ENCODE results near the gene TMF1. TPM values are rescaled to one million over a fixed set of nuclear protein-coding genes. Genes with fewer than 3 reads are reported as not detected.
A peak's percentile ranks its signal among the peaks of the same experiment; 100 is the strongest.

TMF1 gene
- total and polyA plus RNA-seq, 2 experiments from 2014 or later: 27.0 to 41.4 TPM

DNA sequence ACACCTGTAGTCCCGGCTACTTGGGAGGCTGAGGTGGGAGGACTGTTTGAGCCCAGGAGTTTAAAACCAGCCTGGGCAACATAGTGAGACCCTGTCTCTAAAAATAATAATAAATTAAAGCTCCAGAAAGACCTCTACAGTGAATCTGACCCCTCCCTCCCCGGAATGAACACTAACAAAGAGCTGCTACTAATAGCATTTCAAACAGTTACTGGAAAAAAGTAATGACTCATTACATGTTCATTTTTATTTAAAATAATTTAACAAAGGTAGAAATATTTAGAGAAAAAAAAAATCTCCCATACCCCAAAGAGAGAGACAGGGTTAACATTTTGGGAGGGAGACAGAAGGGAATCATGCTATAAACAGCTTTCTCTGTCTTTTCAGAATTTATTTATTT, 30.2 kb upstream of the TMF1 start:
- Histone ChIP-seq H3F3A (ENCODE audit: insufficient read depth) (peaks cover 46% of the 10 kb centered on the region), H3K36me3 (ENCODE audit: low read depth) (no peaks in the 10 kb centered on the region), H3K9ac (peak overlapping the region; percentile 36), H3K27me3 (replicated peaks; ENCODE audit: insufficient read depth) (no peaks in the 10 kb centered on the region), H3K4me1 (ENCODE audit: insufficient read depth) (peaks cover 48% of the 10 kb centered on the region), H3K4me2 (ENCODE audit: unreplicated experiment) (peak overlapping the region; percentile 98), H3K4me3 (peak overlapping the region; percentile 34), H3K79me2 (ENCODE audit: insufficient read depth) (peaks cover 47% of the 10 kb centered on the region), H4K20me1 (ENCODE audit: insufficient read depth) (no peaks in the 10 kb centered on the region), H3K9me3 (ENCODE audit: low read depth) (no peaks in the 10 kb centered on the region), H2AFZ (no peak overlapping the region), H3K9me2 (ENCODE audit: insufficient read depth) (no peaks in the 10 kb centered on the region), H3K27ac (peak overlapping the region; percentile 98)
- TF ChIP-seq EZH2 (IDR thresholded peaks at IDR 0.05; ENCODE audit: insufficient read depth, poor library complexity, severe bottlenecking) (no peak), EZH2phosphoT487 (IDR thresholded peaks at IDR 0.05; ENCODE audit: insufficient read depth, low read depth) (no peak)
- DNase-seq: peak; percentile 30
- in situ Hi-C loops (cut with MboI): no loop called here
- WGBS, 2 experiments (ENCODE audit: low coverage in 1 of 2, low lambda C conversion rate in 2 of 2, missing lambda C conversion rate in 2 of 2): 40 to 57% methylated on average over 2 of the region's 2 CpGs

DNA sequence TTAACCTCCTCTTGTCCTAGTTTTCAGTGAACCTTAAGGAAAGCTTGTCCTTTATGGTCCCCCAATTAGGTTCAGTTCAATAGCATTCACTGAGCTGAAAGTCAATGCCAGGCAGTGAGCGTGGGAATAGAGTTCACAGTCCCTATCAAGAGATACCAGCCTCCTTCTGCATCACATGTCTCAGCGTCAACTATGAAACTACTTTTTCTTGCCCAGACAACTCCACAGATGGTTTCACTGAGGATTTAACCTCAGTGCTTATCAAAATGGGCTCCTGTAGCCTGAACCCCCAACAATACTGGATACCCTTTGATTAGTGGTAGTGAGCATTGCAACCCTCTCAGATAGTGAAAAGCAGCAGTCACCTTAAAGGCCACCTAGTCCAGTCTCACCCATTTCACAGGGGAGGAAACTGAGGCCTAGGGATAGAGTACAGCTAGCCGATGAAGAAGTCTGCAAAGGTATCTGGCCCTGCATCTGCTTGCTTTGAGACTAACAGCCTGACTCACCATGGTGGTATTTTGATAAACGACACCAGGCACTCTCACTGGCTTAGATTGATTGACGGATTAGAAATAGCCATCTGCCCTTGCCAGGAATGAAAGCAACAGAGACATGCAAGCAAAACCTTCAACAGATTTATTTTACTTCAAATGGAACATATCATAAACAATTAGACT, 29.6 kb upstream of the TMF1 start:
- H3K4me2 ChIP-seq (ENCODE audit: unreplicated experiment): peak overlapping the region; percentile 98
- H3K9me3 ChIP-seq (ENCODE audit: low read depth): no peaks in the 10 kb centered on the region
- H3K36me3 ChIP-seq (ENCODE audit: low read depth): no peaks in the 10 kb centered on the region
- H4K20me1 ChIP-seq (ENCODE audit: insufficient read depth): no peaks in the 10 kb centered on the region
- H3K79me2 ChIP-seq (ENCODE audit: insufficient read depth): peaks cover 48% of the 10 kb centered on the region
- in situ Hi-C loops (cut with MboI): no loop called here
- no peak for DNase-seq
- peaks cover 40% of the 10 kb centered on the region for H3F3A ChIP-seq (ENCODE audit: insufficient read depth)
- WGBS, 2 experiments (ENCODE audit: low coverage in 1 of 2, low lambda C conversion rate in 2 of 2, missing lambda C conversion rate in 2 of 2): 51% methylated on average over 5 of the region's 5 CpGs
- no peak for TF ChIP-seq EZH2phosphoT487 (IDR thresholded peaks at IDR 0.05; ENCODE audit: insufficient read depth, low read depth)
- no peak for TF ChIP-seq EZH2 (IDR thresholded peaks at IDR 0.05; ENCODE audit: insufficient read depth, poor library complexity, severe bottlenecking)
- no peak overlapping the region for H2AFZ ChIP-seq
- H3K27ac ChIP-seq: no peak overlapping the region; the same call in 1 of the 2 replicates
- H3K27me3 ChIP-seq (replicated peaks; ENCODE audit: insufficient read depth): no peaks in the 10 kb centered on the region
- no peaks in the 10 kb centered on the region for H3K9me2 ChIP-seq (ENCODE audit: insufficient read depth)
- H3K4me1 ChIP-seq (ENCODE audit: insufficient read depth): peaks cover 41% of the 10 kb centered on the region
- H3K9ac ChIP-seq: no peak overlapping the region
- H3K4me3 ChIP-seq: no peak overlapping the region

- peak within 1 kb of the TSS; percentile 57 for H2AFZ ChIP-seq
- peak; percentile 96 for DNase-seq
- no peaks in the 10 kb centered on the region for H3K27me3 ChIP-seq (replicated peaks; ENCODE audit: insufficient read depth)
- H3K9me3 ChIP-seq (ENCODE audit: low read depth): no peaks in the 10 kb centered on the region
- in situ Hi-C loops (cut with MboI): no loop called here
- peak within 1 kb of the TSS; percentile 85 for H3K4me3 ChIP-seq
- H4K20me1 ChIP-seq (ENCODE audit: insufficient read depth): no peaks in the 10 kb centered on the region
- H3K79me2 ChIP-seq (ENCODE audit: insufficient read depth): peaks cover 55% of the 10 kb centered on the region
- no peaks in the 10 kb centered on the region for H3K9me2 ChIP-seq (ENCODE audit: insufficient read depth)
- H3K9ac ChIP-seq: peak within 1 kb of the TSS; percentile 89
- peak within 1 kb of the TSS; percentile 90 for H3K4me2 ChIP-seq (ENCODE audit: unreplicated experiment)
- TF ChIP-seq EZH2 (IDR thresholded peaks at IDR 0.05; ENCODE audit: insufficient read depth, poor library complexity, severe bottlenecking) (no peak), EZH2phosphoT487 (IDR thresholded peaks at IDR 0.05; ENCODE audit: insufficient read depth, low read depth) (no peak)
- no peaks in the 10 kb centered on the region for H3K36me3 ChIP-seq (ENCODE audit: low read depth)
- peaks cover 28% of the 10 kb centered on the region for H3F3A ChIP-seq (ENCODE audit: insufficient read depth)
- H3K4me1 ChIP-seq (ENCODE audit: insufficient read depth): peaks cover 39% of the 10 kb centered on the region
- peak within 1 kb of the TSS; percentile 15; the same call in 1 of the 2 replicates for H3K27ac ChIP-seq
- WGBS, 2 experiments (ENCODE audit: low coverage in 1 of 2, low lambda C conversion rate in 2 of 2, missing lambda C conversion rate in 2 of 2): 3 to 13% methylated on average over 8 to 36 of the region's 37 CpGs
Observed at GRCh38 chr3:69080233-69080920, 28.2 kb upstream of the TMF1 start, which contains the start of gene UBA3. Gene UBA3 (minus strand): TSS chr3:69080365. CDS start chr3:69080353, 12 bp downstream.

DNA sequence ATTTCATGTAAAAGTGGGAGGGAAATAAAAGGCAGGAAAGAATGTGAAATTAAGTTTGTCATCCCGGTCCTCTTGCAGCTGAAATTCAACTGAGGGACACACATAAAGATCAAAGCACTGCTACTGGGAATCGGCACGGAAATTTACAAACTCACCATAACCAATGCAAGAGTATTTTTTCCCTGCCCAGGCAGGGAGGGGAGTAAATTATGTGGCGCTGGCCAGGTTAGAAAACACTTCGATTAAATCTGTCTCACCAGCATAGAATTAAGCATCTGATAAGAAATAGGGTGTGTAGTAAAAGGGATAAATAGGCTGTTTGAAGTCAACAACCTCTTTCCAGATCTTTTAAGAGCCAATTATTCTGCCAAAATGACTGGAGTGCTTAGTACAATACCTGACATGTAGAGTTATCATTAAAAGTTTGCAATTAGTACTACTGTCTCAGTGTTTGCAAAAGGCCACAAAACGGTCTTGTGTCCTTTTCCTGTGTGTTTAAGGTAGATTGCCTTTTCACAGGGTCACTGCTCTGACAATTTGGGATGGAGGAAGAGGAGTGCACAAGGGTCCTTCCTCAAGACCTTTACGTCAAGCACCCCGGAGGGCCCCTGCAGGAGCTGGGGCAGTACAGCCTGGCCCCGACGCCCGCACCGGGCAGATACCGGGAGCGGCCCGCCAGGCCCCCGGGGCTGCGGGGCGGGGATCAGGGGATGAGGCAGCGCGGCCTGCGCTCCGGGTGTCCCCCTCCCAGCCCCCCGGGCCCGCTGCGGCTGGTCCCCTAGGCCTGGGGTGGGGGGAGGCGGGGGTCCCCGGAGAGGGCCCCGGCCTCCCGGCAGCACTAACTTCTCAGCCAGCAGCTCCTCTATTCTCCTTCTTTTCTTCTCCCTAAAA, 27.4 kb upstream of the TMF1 start:
- Histone ChIP-seq H3K9me2 (ENCODE audit: insufficient read depth) (no peaks in the 10 kb centered on the region), H3K27me3 (replicated peaks; ENCODE audit: insufficient read depth) (no peaks in the 10 kb centered on the region), H3K79me2 (ENCODE audit: insufficient read depth) (peaks cover 60% of the 10 kb centered on the region), H3K9ac (peak overlapping the region; percentile 89), H3F3A (ENCODE audit: insufficient read depth) (peaks cover 27% of the 10 kb centered on the region), H2AFZ (peak overlapping the region; percentile 57), H4K20me1 (ENCODE audit: insufficient read depth) (no peaks in the 10 kb centered on the region), H3K27ac (peak overlapping the region; percentile 15; the same call in 1 of the 2 replicates), H3K4me1 (ENCODE audit: insufficient read depth) (peaks cover 39% of the 10 kb centered on the region), H3K4me2 (ENCODE audit: unreplicated experiment) (peak overlapping the region; percentile 90), H3K9me3 (ENCODE audit: low read depth) (no peaks in the 10 kb centered on the region), H3K4me3 (peak overlapping the region; percentile 85), H3K36me3 (ENCODE audit: low read depth) (no peaks in the 10 kb centered on the region)
- 6 to 7% methylated on average over 15 to 23 of the region's 29 CpGs for WGBS, 2 experiments (ENCODE audit: low coverage in 1 of 2, low lambda C conversion rate in 2 of 2, missing lambda C conversion rate in 2 of 2)
- TF ChIP-seq EZH2phosphoT487 (IDR thresholded peaks at IDR 0.05; ENCODE audit: insufficient read depth, low read depth) (no peak), EZH2 (IDR thresholded peaks at IDR 0.05; ENCODE audit: insufficient read depth, poor library complexity, severe bottlenecking) (no peak)
- peak; percentile 59 for DNase-seq
- in situ Hi-C loops (cut with MboI): no loop called here
